Skeletal muscle satellite cell (primary cell): ENCODE data around the gene KRT35. TPM values are rescaled to one million over a fixed set of nuclear protein-coding genes. Genes with fewer than 3 reads are reported as not detected.
A peak's percentile ranks its signal among the peaks of the same experiment; 100 is the strongest.

Experiments used
- H3K27me3 ChIP-seq: 2 replicates; pipeline ENCODE4 v1.7.0; 2013; ENCODE audit warnings: low read length; ENCODE audit not compliant: control insufficient read depth, insufficient read depth
- H3K36me3 ChIP-seq: 2 replicates; pipeline ENCODE4 v1.7.0; 2013; ENCODE audit warnings: mild to moderate bottlenecking, control low read depth, low read length; ENCODE audit not compliant: insufficient read depth
- H3K4me1 ChIP-seq: 2 replicates; pipeline ENCODE4 v1.7.0; 2013; ENCODE audit warnings: low read length; ENCODE audit not compliant: control insufficient read depth, insufficient read depth
- H3K4me2 ChIP-seq: 2 replicates; pipeline ENCODE4 v1.7.0; 2013; ENCODE audit warnings: mild to moderate bottlenecking, low read length
- H3K4me3 ChIP-seq: 2 replicates; pipeline ENCODE4 v1.7.0; 2013; ENCODE audit warnings: low read length
- H3K9ac ChIP-seq: 2 replicates; pipeline ENCODE4 v1.7.0; 2013; ENCODE audit warnings: mild to moderate bottlenecking, low read depth, low read length, moderate library complexity
- H3K9me3 ChIP-seq: replicated peaks from 2 replicates; pipeline ENCODE4 v1.7.0; 2013; ENCODE audit warnings: mild to moderate bottlenecking, control low read depth, low read length
- total RNA-seq: library from RNA; depleted of rRNA; stranded (reverse); fragments of >200 nt; gene quantifications from 2 replicates; pipeline ENCODE4 v1.2.3, GENCODE V29; 2012; rRNA removed

KRT35 gene
- not detected in 2 replicates for total RNA-seq

GRCh38 chr17:41481036-41481435 is at the start of gene KRT35:
KRT35 (minus strand) TSS chr17:41481151; CDS start chr17:41481097, 54 bp downstream.
- no peak within 1 kb of the TSS for H3K4me3 ChIP-seq
- no peaks in the 10 kb centered on the region for H3K36me3 ChIP-seq
- H3K27me3 ChIP-seq, result peaks cover 14% of the 10 kb centered on the region
- no peaks in the 10 kb centered on the region for H3K4me1 ChIP-seq
- H3K4me2 ChIP-seq, result no peak within 1 kb of the TSS
- no peaks in the 10 kb centered on the region for H3K9me3 ChIP-seq
- H3K9ac ChIP-seq, result no peak within 1 kb of the TSS

GRCh38 chr17:41530062-41531048 is 49.4 kb upstream of the KRT35 start:
- Histone ChIP-seq H3K4me2 (peak overlapping the region; percentile 39), H3K4me1 (peaks cover 28% of the 10 kb centered on the region), H3K27me3 (peaks cover 25% of the 10 kb centered on the region), H3K36me3 (no peaks in the 10 kb centered on the region), H3K4me3 (no peak overlapping the region), H3K9ac (no peak overlapping the region), H3K9me3 (no peaks in the 10 kb centered on the region)

GRCh38 chr17:41529491-41529915 is 48.6 kb upstream of the KRT35 start:
- H3K4me2 ChIP-seq, result peak overlapping the region; percentile 39
- H3K9me3 ChIP-seq, result no peaks in the 10 kb centered on the region
- no peak overlapping the region for H3K9ac ChIP-seq
- H3K36me3 ChIP-seq, result no peaks in the 10 kb centered on the region
- H3K4me1 ChIP-seq, result peaks cover 28% of the 10 kb centered on the region
- peaks cover 19% of the 10 kb centered on the region for H3K27me3 ChIP-seq
- no peak overlapping the region for H3K4me3 ChIP-seq

GRCh38 chr17:41528959-41529353 is 48.0 kb upstream of the KRT35 start:
- H3K27me3 ChIP-seq, result peaks cover 19% of the 10 kb centered on the region
- no peak overlapping the region for H3K9ac ChIP-seq
- H3K4me3 ChIP-seq, result no peak overlapping the region
- H3K9me3 ChIP-seq, result no peaks in the 10 kb centered on the region
- no peak overlapping the region for H3K4me2 ChIP-seq
- H3K4me1 ChIP-seq, result peaks cover 29% of the 10 kb centered on the region
- H3K36me3 ChIP-seq, result no peaks in the 10 kb centered on the region

- Histone ChIP-seq H3K9ac (peak overlapping the region; percentile 19), H3K9me3 (no peaks in the 10 kb centered on the region), H3K4me3 (peak overlapping the region; percentile 58), H3K36me3 (no peaks in the 10 kb centered on the region), H3K27me3 (peaks cover 19% of the 10 kb centered on the region), H3K4me2 (peak overlapping the region; percentile 77), H3K4me1 (peaks cover 43% of the 10 kb centered on the region)
Observed at GRCh38 chr17:41527063-41528023, 46.4 kb upstream of the KRT35 start.

- no peak overlapping the region for H3K4me2 ChIP-seq
- no peak overlapping the region for H3K4me3 ChIP-seq
- H3K27me3 ChIP-seq, result peaks cover 19% of the 10 kb centered on the region
- H3K4me1 ChIP-seq, result peaks cover 43% of the 10 kb centered on the region
- no peak overlapping the region for H3K9ac ChIP-seq
- H3K36me3 ChIP-seq, result no peaks in the 10 kb centered on the region
- no peaks in the 10 kb centered on the region for H3K9me3 ChIP-seq
Observed at GRCh38 chr17:41524261-41524660, 43.3 kb upstream of the KRT35 start.

- Histone ChIP-seq H3K27me3 (peaks cover 19% of the 10 kb centered on the region), H3K4me3 (no peak overlapping the region), H3K9ac (no peak overlapping the region)
Observed at GRCh38 chr17:41523787-41524186, 42.8 kb upstream of the KRT35 start.

GRCh38 chr17:41523225-41523593 is 42.3 kb upstream of the KRT35 start:
- peaks cover 15% of the 10 kb centered on the region for H3K27me3 ChIP-seq

More at GRCh38 chr17:41523787-41524186, 42.8 kb upstream of the KRT35 start:
- no peaks in the 10 kb centered on the region for H3K36me3 ChIP-seq
- no peak overlapping the region for H3K4me2 ChIP-seq
- peaks cover 43% of the 10 kb centered on the region for H3K4me1 ChIP-seq
- no peaks in the 10 kb centered on the region for H3K9me3 ChIP-seq

GRCh38 chr17:41522301-41523224 is 41.6 kb upstream of the KRT35 start:
- peaks cover 35% of the 10 kb centered on the region for H3K4me1 ChIP-seq
- H3K36me3 ChIP-seq, result no peaks in the 10 kb centered on the region
- H3K4me2 ChIP-seq, result no peak overlapping the region
- no peak overlapping the region for H3K4me3 ChIP-seq
- H3K27me3 ChIP-seq, result peaks cover 9% of the 10 kb centered on the region
- no peaks in the 10 kb centered on the region for H3K9me3 ChIP-seq
- no peak overlapping the region for H3K9ac ChIP-seq

More at GRCh38 chr17:41523225-41523593, 42.3 kb upstream of the KRT35 start:
- Histone ChIP-seq H3K4me3 (no peak overlapping the region), H3K4me1 (peaks cover 41% of the 10 kb centered on the region), H3K9me3 (no peaks in the 10 kb centered on the region), H3K9ac (no peak overlapping the region), H3K36me3 (no peaks in the 10 kb centered on the region), H3K4me2 (no peak overlapping the region)

GRCh38 chr17:41521574-41522261 is 40.8 kb upstream of the KRT35 start:
- H3K4me1 ChIP-seq, result peaks cover 32% of the 10 kb centered on the region
- H3K36me3 ChIP-seq, result no peaks in the 10 kb centered on the region
- peak overlapping the region; percentile 25 for H3K4me2 ChIP-seq
- H3K27me3 ChIP-seq, result peaks cover under 1% of the 10 kb centered on the region
- no peaks in the 10 kb centered on the region for H3K9me3 ChIP-seq
- H3K4me3 ChIP-seq, result no peak overlapping the region
- peak overlapping the region; percentile 34 for H3K9ac ChIP-seq
